Measurements from ENCODE around the gene WIZ.

WIZ gene

DNA sequence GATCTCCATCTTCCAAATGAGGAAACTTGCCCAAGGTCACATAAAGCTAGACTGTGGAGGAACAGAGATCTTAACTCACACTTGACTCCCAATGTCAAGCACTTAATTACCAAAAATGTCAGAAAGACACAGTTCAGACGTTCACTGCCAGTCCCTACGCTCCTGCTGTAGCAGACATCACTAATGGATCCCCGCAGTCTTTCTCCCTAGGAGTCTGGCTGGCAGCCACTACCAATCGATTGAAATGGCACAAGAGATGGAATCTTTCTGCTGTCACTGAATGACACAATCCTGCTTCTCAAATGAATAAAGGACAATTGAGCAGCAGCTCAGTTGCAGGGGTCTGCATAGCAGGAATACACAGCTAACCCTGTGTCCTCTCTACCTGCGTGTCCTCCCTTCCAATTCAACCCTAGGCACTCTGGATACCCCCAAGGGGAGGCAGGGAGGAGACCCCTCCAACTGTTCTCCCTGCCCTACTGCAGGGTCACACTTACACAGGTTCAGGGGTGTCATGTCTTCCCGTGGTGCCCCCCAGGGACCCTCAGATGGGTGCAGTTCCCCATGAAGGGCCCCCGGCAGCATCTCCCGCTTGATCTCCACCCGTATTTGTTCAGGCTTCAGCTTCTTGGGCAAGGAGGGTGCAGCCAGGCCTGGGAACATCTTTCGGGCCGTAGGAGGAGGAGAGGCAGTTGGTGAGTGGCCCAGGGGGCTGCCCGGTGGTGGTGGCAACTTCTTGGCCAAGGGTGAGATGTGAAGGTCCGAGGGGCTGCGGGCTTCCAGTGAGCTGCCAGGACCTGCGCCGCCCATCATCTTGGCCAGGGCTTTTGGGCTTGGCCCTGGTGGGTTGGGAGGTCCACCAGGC is 23.0 kb downstream of the WIZ start:
- no peak for ATAC-seq (replicated peaks)
- Mint-ChIP-seq H3K9me3 (no peaks in the 10 kb centered on the region), H3K27ac (no peak overlapping the region), H3K27me3 (no peaks in the 10 kb centered on the region), H3K4me1 (ENCODE audit: low read depth in 2 of 2) (peaks cover 17 to 19% of the 10 kb centered on the region in 2 donors), H3K36me3 (ENCODE audit: insufficient read depth) (peaks cover 6% of the 10 kb centered on the region), H3K4me3 (no peak overlapping the region)
- DNase-seq = no peak

DNA sequence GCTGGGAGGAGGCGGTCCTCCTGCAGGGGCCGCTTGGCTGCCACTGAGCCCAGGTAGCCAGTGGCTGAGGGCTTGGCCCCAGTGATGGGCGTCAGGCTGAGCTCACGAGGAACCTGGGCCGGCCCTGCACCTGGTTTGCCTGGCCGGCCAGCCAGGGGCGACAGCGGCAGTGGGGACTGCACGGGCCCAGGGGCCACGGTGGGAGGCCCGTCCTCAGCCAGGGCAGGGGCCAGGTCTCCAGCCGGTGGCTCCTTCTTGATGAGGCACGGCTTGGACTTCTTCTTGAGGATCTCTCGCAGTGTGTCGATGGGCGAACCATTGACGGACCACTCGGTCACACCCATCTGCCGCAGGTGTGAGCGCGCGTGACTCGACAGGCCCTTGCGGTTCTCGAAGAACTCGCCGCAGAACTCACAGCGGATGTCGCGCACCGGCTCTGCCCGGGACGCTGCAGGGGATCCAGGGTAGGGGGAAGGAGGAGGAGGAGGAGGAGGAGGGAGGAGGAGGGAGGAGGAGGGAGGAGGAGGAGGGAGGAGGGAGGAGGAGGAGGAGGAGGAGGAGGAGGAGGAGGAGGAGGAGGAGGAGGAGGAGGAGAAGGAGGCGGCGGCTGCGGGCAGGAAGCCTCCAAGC is 24.3 kb downstream of the WIZ start:
- no peak overlapping the region for H3K27ac Mint-ChIP-seq
- no peaks in the 10 kb centered on the region for H3K27me3 Mint-ChIP-seq
- ATAC-seq (replicated peaks) (no peak), DNase-seq (no peak)
- peaks cover 4% of the 10 kb centered on the region for H3K36me3 Mint-ChIP-seq (ENCODE audit: insufficient read depth)
- no peak overlapping the region for H3K4me3 Mint-ChIP-seq
- H3K4me1 Mint-ChIP-seq (ENCODE audit: low read depth in 2 of 2) = peaks cover 7 to 8% of the 10 kb centered on the region in 2 donors
- no peaks in the 10 kb centered on the region for H3K9me3 Mint-ChIP-seq

DNA sequence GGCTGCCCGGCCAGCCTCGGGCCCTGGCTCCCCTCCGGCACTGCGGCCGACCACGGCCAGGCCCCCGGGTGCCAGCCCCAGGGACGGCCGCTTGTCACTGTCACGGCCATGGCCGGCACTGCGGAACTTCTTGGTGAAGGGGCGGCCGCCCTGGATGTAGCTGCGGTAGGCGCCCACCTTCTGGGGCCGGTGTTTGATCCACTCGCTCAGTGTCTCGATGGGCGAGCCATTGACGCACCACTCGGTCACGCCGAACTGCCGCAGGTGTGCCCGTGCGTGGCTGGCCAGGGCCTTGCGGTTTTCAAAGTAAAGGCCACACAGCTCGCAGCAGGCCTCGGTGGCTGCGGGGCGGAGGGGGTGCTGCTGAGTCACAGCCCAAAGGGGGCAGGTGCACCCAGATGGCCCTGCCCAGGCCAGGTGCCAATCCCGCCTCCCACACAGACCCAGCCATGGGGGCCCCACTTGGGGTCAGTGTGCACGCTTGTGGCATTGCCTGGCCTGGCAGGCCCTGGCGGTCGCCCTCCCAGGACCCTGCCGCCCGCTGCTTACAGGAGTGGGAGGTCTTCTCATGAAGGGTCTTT is 25.0 kb downstream of the WIZ start:
- peaks cover 4% of the 10 kb centered on the region for H3K36me3 Mint-ChIP-seq (ENCODE audit: insufficient read depth)
- ATAC-seq (replicated peaks) (no peak), DNase-seq (no peak)
- peaks cover 6 to 9% of the 10 kb centered on the region in 2 donors for H3K4me1 Mint-ChIP-seq (ENCODE audit: low read depth in 2 of 2)
- no peak overlapping the region for H3K4me3 Mint-ChIP-seq
- no peak overlapping the region for H3K27ac Mint-ChIP-seq
- no peaks in the 10 kb centered on the region for H3K27me3 Mint-ChIP-seq
- H3K9me3 Mint-ChIP-seq = no peaks in the 10 kb centered on the region

DNA sequence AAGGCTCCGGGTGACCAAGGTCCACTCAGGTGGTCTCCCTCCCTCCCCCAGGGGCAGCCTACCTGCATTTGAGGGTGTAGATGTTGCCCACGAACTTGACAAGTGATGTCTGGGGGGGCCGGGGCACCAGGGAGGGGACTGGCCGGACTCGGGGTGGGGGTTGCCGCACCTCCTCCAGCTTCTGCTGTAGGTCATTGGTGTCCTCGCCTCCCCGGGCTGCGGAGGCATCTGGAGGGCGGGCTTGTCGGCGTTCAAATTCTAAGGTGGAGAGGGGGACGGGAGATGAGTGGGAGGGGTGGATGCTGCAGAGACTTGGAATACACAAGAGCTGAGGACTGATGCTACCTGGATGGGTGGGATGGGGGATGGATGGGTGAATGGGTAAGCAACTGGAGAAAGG is 25.6 kb downstream of the WIZ start:
- Mint-ChIP-seq H3K4me1 (ENCODE audit: low read depth in 2 of 2) (peaks cover 11 to 14% of the 10 kb centered on the region in 2 donors), H3K4me3 (no peak overlapping the region), H3K27ac (no peak overlapping the region), H3K36me3 (ENCODE audit: insufficient read depth) (peaks cover 4% of the 10 kb centered on the region), H3K27me3 (no peaks in the 10 kb centered on the region), H3K9me3 (no peaks in the 10 kb centered on the region)
- ATAC-seq (replicated peaks) (no peak), DNase-seq (no peak)

DNA sequence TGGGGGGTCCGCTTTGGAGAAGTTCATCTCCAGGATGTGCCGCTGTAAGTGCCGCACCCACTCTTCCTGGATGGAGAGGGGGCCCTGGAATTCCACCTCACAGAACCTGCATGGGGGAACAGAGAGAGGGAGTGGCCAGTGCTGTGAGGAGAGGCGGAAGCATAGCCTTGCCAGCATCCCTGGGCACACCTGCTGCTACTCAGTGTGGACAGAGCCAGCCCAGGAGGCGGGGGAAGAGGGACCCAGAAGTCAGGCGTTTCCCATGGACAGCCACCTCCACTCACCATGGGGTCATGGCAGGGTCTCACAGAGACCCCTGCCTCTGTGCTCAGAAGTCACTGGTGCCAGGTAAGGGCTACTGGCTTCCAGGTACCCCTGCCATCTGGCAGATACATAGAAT is 26.6 kb downstream of the WIZ start:
- DNase-seq (no peak), ATAC-seq (replicated peaks) (no peak)
- H3K4me1 Mint-ChIP-seq (ENCODE audit: low read depth in 2 of 2) = peaks cover 14 to 20% of the 10 kb centered on the region in 2 donors
- H3K4me3 Mint-ChIP-seq = no peak overlapping the region
- no peak overlapping the region for H3K27ac Mint-ChIP-seq
- peaks cover 8% of the 10 kb centered on the region for H3K36me3 Mint-ChIP-seq (ENCODE audit: insufficient read depth)
- no peaks in the 10 kb centered on the region for H3K9me3 Mint-ChIP-seq
- no peaks in the 10 kb centered on the region for H3K27me3 Mint-ChIP-seq

DNA sequence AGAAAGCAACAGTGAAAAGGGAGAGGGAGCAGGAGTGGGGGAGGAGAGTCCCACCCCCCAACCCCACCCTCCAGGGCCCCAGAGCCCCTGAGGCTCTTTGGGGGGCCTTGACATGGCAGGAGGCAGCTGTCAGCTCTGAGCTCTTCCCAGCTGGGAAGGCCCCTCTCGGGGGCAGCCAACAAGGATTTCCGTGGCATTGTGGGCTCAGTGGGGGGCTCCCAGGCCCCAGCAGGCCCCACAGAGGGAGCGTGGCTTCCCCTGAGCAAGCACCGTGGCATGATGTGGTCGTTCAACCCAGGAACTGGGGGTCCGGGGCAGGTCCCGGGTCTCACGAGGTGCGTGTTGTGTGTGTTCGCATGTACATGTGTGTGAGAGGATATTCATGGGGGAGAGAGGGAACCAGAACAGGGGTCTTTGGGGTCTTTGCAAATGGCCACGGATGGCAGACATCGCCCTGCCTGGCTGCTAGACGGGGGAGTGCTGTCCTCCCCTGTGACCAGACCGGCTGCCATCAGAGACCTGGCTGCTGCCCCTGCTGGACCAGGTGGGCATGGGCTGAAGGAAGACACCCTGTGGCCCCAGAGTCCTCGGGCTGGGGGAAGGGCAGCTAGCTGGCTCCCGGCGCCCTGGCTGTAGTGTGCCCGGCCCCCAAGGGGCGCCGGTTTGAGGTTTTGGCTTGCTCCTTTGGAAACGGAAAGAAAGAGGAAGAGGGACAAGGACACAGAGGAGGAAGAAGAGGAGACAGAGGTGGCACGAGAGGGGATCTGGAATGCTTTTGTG is 27.3 kb downstream of the WIZ start:
- ATAC-seq (replicated peaks) (no peak), DNase-seq (no peak)
- Mint-ChIP-seq H3K4me1 (ENCODE audit: low read depth in 2 of 2) (peaks cover 18 to 23% of the 10 kb centered on the region in 2 donors), H3K27ac (no peak overlapping the region), H3K9me3 (no peaks in the 10 kb centered on the region), H3K27me3 (no peaks in the 10 kb centered on the region), H3K36me3 (ENCODE audit: insufficient read depth) (peaks cover 8% of the 10 kb centered on the region), H3K4me3 (no peak overlapping the region)

DNA sequence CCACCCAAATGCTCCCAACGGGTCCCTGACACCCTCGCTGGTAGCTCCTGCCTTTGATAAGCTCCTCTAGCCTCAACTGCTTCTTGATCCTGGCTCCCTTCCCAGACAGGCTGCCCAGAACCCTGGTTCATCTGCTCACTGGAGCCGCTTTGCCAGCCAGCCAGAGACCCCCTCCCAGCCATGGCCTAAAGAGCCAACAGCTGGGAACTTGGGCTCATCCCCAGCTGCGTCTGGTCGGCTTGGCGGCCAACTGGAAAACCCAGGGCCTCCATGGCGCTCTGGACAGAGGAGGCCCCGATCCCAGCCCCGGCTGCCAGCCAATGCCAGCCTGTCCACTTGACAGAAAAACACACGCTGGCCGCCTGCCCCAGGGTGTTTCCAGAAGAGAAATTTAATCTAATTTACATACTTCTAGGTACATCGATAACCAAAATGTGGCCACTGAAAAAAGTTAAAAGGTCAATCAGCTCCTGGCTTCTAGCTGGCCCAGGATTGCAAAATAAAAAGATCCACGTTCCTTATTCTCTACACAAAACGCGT is 28.0 kb downstream of the WIZ start:
- Mint-ChIP-seq H3K27ac (no peak overlapping the region), H3K36me3 (ENCODE audit: insufficient read depth) (peaks cover 8% of the 10 kb centered on the region), H3K4me3 (no peak overlapping the region), H3K4me1 (ENCODE audit: low read depth in 2 of 2) (peaks cover 19 to 23% of the 10 kb centered on the region in 2 donors), H3K9me3 (no peaks in the 10 kb centered on the region), H3K27me3 (no peaks in the 10 kb centered on the region)
- no peak for DNase-seq
- ATAC-seq (replicated peaks) = no peak

DNA sequence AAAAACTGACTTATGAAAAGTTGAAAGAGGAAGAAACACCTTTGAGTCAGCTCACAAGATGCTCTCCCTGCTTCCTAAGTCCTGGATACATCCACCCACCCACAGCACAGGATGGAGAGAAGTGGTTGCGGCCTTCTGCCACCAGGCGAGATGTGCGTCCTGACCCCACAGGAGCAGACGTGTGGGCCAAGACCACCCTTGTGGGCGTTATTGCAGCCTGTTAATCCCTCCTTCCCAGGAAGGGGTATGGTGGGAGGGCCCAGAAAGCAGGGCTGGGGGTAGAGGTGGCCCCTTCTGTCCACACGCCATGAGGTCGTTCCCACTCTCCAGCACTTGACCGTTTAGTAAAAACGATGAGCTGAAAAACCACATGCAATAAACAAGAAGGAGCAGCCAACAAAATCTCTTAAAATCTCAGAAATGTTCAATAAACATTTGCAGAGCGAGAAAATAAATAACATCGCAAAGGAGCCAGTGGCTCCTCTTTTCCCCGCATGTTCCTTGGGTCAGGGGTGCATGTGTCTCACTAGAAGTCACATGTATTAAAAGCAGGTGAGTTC is 28.5 kb downstream of the WIZ start:
- H3K27ac Mint-ChIP-seq = no peak overlapping the region
- H3K36me3 Mint-ChIP-seq (ENCODE audit: insufficient read depth) = peaks cover 10% of the 10 kb centered on the region
- H3K9me3 Mint-ChIP-seq = no peaks in the 10 kb centered on the region
- no peak overlapping the region for H3K4me3 Mint-ChIP-seq
- no peak for ATAC-seq (replicated peaks)
- DNase-seq = no peak
- peaks cover 25 to 29% of the 10 kb centered on the region in 2 donors for H3K4me1 Mint-ChIP-seq (ENCODE audit: low read depth in 2 of 2)
- no peaks in the 10 kb centered on the region for H3K27me3 Mint-ChIP-seq

DNA sequence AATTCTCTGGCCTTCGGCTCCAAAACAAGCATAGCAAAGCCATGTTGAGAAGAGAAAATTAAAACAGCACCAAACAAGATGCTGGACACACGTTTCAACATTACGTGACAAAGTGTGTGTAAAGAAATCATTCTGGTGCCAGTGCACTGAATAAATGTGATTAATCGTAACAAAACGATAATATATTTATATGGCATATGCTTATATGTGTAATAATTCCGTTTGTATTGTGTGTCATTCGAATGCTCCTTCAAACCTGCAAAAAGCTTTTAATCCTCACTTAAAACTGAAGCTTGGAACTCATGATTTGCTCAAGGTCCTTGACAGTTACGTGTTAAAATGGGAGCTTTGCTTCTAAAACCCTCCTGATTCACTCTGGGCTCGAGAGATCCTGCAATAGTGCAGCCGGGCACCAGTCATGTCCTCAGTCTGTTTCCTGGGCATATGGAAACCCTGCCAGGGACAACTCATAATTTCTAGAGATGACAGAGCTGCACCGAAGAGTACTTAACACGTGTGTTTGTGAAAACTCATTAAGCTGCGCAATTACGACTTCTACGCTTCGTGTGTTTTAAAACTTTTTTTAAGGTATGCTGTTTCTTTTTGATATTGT is 30.2 kb downstream of the WIZ start:
- H3K4me1 Mint-ChIP-seq (ENCODE audit: low read depth in 2 of 2) = peaks cover 31 to 37% of the 10 kb centered on the region in 2 donors
- no peak for ATAC-seq (replicated peaks)
- no peaks in the 10 kb centered on the region for H3K9me3 Mint-ChIP-seq
- peaks cover 18% of the 10 kb centered on the region for H3K36me3 Mint-ChIP-seq (ENCODE audit: insufficient read depth)
- DNase-seq = no peak
- H3K27me3 Mint-ChIP-seq = no peaks in the 10 kb centered on the region
- peak overlapping the region; percentile 89 to 99 for H3K27ac Mint-ChIP-seq
- peak overlapping the region; percentile 95 to 98 for H3K4me3 Mint-ChIP-seq

DNA sequence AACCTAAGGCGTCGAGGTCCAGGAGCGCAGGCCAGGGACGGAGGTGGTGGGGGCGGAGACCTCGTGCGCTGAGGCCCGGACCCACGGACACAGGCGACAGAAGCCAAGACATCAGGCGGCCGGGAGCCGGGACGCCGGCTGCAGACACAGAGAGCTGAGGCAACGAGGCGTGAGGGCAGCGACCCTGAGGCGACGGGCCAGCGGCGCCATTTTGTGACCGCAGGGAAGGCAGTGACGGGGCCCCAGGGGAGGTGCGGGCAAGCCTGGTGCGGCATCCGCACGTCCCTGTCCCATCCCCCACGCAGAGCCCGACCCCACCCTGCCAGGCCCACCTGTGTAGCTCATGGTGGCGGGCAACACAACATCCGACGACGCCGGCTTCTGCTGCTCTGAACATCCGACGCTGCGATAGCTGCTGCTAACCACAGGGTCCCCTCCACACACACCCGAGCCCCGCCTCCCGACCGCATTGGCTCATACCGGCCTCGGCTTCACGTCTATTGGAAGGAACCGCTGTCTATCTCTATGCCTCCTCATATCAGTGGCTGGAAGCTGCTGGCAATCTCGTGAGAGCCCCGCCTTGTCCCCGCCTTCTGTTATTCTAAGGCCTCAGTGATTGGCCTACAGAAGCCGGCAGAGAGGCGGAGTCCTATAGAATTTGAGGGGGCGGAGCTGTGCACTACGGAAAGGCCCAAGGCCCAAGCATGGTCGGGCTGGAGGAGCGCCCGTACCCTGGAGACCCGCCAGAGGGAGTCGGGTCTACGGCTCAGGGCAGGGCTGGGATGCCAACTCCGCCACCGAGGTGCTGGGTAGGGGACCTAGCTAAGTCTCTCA is 31.0 kb downstream of the WIZ start, which contains the start of gene AKAP8L:
Gene AKAP8L (minus strand): TSS at position 410 of the 834 bp plus-strand sequence. CDS start 65 bp downstream, at position 345.
- Mint-ChIP-seq H3K27me3 (no peaks in the 10 kb centered on the region), H3K36me3 (ENCODE audit: insufficient read depth) (peaks cover 18% of the 10 kb centered on the region), H3K4me3 (peak within 1 kb of the TSS; percentile 95 to 98), H3K27ac (peak within 1 kb of the TSS; percentile 89 to 99), H3K9me3 (no peaks in the 10 kb centered on the region), H3K4me1 (ENCODE audit: low read depth in 2 of 2) (peaks cover 32 to 38% of the 10 kb centered on the region in 2 donors)
- DNase-seq = peak; percentile 98 to 99 (median 98)
- peak; percentile 90 for ATAC-seq (replicated peaks)

DNA sequence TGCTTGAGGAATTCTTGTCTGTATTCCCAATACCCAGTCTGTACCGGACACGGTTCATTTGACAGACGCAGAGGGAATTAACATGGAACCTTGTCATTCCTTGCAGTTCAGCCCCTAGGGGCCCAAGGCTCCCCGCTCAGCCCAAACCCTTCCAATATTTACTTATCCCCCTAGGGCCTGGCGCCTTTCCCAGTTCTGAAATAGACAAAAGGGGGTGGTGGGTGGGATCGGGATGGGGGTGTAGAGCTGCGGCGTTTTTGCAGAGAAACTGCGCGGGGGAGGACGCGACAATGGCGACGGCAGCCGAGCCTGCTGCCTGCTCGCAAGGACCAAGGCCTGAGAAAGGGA is 31.6 kb downstream of the WIZ start:
- Mint-ChIP-seq H3K4me1 (ENCODE audit: low read depth in 2 of 2) (peaks cover 36 to 42% of the 10 kb centered on the region in 2 donors), H3K27ac (peak overlapping the region; percentile 89 to 99), H3K9me3 (no peaks in the 10 kb centered on the region), H3K27me3 (no peaks in the 10 kb centered on the region), H3K4me3 (peak overlapping the region; percentile 95 to 98), H3K36me3 (ENCODE audit: insufficient read depth) (peaks cover 18% of the 10 kb centered on the region)
- no peak for DNase-seq
- no peak for ATAC-seq (replicated peaks)

DNA sequence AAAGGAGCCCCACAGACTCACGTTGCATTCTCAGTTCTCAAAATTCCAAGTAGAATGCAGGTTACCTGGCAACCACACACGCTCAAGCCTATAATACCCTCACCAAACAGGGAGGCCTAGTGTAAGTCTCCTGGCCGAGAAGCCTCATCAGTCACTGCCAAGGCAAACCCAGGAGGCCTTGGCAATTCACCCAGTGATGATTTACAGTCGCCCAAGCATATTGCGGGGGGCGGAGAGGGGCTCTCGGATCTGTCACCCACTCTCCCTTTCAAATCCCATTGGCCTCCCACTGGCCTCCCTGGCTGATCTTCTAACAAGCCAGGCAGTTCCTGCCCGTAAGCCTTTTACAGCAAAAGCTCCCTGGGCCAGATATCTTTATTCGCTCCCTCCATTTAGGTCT is 32.1 kb downstream of the WIZ start:
- Mint-ChIP-seq H3K9me3 (no peaks in the 10 kb centered on the region), H3K36me3 (ENCODE audit: insufficient read depth) (peaks cover 20% of the 10 kb centered on the region), H3K27me3 (no peaks in the 10 kb centered on the region), H3K4me3 (peak overlapping the region; percentile 95 to 98), H3K4me1 (ENCODE audit: low read depth in 2 of 2) (peaks cover 38 to 46% of the 10 kb centered on the region in 2 donors), H3K27ac (peak overlapping the region; percentile 89 to 99)
- DNase-seq (no peak), ATAC-seq (replicated peaks) (no peak)

Data from effector memory CD8-positive, alpha-beta T cell (primary cell).